ENCODE results near the gene STK31.
"Not testable (repeated sequence)": the region's sequence is repeated elsewhere in the genome, so short reads cannot be mapped to it uniquely, and the experiment has no call there.

Gene STK31

DNA sequence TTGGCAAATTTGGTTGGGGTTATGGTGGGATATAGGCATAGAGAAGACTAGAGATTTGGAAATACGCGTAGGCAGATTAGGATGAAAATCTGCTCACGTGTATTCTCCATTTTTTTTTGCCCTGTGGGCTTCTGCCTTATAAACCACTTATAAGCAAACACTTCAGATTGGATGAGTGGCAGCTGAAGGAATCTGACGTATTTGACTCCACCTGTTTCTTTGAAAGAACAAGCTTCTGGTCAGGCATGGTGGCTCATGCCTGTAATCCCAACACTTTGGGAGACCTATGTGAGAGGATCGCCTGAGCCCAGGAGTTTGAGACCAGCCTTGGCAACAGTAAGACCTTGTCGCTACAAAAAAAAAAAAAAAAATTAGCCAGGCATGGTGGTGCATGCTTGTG lies 5.1 kb downstream of the STK31 start:
- Histone ChIP-seq H3K9ac (ENCODE audit: low read depth, low read length) (no peak overlapping the region), H3K36me3 (ENCODE audit: insufficient read depth, low read length) (no peaks in the 10 kb centered on the region), H3K4me2 (ENCODE audit: low read length) (no peak overlapping the region), H3K4me3 (ENCODE audit: low read length) (no peak overlapping the region), H3K27me3 (ENCODE audit: control insufficient read depth, insufficient read depth, low read length) (no peaks in the 10 kb centered on the region), H3K4me1 (ENCODE audit: control insufficient read depth, insufficient read depth, low read length) (peaks cover 21% of the 10 kb centered on the region), H3K9me3 (replicated peaks; ENCODE audit: low read length) (no peaks in the 10 kb centered on the region)

DNA sequence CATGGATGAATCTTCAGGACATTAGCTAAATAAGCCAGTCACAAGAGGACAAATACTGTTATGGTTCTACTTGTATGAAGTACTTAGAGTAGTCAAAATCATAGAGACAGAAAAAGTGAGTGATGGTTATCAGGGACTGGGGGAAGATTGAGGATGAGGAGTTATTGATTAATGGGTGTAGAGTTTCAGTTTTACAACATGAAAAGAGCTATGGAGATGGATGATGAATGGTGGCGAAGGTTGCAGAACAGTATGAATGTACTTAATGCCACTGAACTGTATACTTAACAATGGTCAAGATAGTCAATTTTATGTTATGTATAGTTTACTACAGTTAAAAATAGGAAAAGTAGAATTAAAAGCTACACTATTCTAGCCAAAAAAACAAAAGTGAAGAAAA lies 7.8 kb downstream of the STK31 start:
- Histone ChIP-seq H3K9ac (ENCODE audit: low read depth, low read length) (no peak overlapping the region), H3K4me1 (ENCODE audit: control insufficient read depth, insufficient read depth, low read length) (peaks cover 18% of the 10 kb centered on the region), H3K27me3 (ENCODE audit: control insufficient read depth, insufficient read depth, low read length) (no peaks in the 10 kb centered on the region), H3K9me3 (replicated peaks; ENCODE audit: low read length) (no peaks in the 10 kb centered on the region), H3K36me3 (ENCODE audit: insufficient read depth, low read length) (no peaks in the 10 kb centered on the region), H3K4me2 (ENCODE audit: low read length) (no peak overlapping the region), H3K4me3 (ENCODE audit: low read length) (no peak overlapping the region)

DNA sequence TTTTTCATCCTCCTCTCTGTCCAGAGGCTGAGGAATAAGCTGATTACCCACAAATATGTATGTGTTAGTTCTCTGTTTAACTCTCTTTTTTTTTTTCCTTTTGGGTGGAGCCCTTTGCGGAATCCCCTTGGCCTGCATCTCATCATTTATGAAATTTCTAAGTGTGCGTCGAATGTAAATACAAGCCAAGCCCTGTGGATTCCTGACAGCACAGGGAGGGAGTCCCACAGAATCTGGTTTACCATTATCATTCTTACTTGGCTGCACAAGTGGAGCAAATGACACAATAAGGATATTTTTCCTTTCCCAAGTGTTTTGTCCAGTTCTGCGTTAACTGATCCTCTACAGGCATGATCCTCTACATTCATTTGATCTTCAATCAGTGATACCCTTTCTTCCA lies 11.4 kb downstream of the STK31 start:
- Histone ChIP-seq H3K9me3 (replicated peaks; ENCODE audit: low read length) (no peaks in the 10 kb centered on the region), H3K9ac (ENCODE audit: low read depth, low read length) (no peak overlapping the region), H3K4me2 (ENCODE audit: low read length) (no peak overlapping the region), H3K4me1 (ENCODE audit: control insufficient read depth, insufficient read depth, low read length) (no peaks in the 10 kb centered on the region), H3K4me3 (ENCODE audit: low read length) (no peak overlapping the region), H3K27me3 (ENCODE audit: control insufficient read depth, insufficient read depth, low read length) (no peaks in the 10 kb centered on the region), H3K36me3 (ENCODE audit: insufficient read depth, low read length) (no peaks in the 10 kb centered on the region)

DNA sequence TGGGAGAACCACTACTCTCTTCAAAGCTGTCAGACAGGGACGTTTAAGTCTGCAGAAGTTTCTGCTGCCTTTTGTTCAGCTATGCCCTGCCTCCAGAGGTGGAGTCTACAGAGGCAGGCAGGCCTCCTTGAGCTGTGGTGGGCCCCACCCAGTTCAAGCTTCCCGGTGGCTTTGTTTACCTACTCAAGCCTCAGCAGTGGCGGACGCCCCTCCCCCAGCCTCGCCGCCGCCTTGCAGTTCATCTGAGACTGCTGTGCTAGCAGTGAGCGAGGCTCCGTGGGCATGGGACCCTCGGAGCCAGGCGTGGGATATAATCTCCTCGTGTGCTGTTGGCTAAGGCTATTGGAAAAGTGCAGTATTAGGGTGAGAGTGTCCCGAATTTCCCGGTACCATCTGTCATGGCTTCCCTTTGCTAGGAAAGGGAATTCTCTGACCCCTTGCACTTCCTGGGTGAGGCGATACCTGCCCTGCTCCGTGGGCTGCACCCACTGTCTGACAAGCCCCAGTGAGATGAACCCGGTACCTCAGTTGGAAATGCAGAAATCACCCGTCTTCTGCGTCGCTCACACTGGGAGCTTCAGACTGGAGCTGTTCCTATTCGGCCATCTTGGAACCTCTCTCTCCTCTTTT lies 12.7 kb downstream of the STK31 start:
- H3K36me3 ChIP-seq (ENCODE audit: insufficient read depth, low read length); H3K4me3 ChIP-seq (ENCODE audit: low read length); H3K27me3 ChIP-seq (ENCODE audit: control insufficient read depth, insufficient read depth, low read length); H3K9me3 ChIP-seq (replicated peaks; ENCODE audit: low read length); H3K4me2 ChIP-seq (ENCODE audit: low read length); H3K9ac ChIP-seq (ENCODE audit: low read depth, low read length); H3K4me1 ChIP-seq (ENCODE audit: control insufficient read depth, insufficient read depth, low read length): not testable (repeated sequence)

DNA sequence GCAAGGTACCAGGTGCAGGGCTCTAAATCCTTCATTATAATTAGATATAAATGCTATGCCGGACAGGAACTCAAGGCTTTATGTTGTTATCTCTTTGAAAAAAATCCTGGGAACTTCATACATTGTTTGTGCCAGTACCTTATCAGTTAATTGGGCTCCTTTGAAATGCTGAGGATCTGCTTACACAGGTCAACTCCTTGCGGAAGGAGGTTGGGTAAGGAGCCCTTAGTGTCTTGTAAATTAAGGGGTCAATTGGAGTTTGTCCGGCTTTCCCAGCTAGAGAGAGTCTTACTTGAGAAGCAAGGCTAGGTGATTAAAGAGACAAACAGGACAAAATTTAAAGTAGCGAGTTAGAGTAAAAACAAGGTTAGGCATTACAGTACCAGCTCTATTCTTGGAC lies 14.1 kb downstream of the STK31 start:
- H3K9ac ChIP-seq (ENCODE audit: low read depth, low read length); H3K9me3 ChIP-seq (replicated peaks; ENCODE audit: low read length); H3K4me2 ChIP-seq (ENCODE audit: low read length); H3K36me3 ChIP-seq (ENCODE audit: insufficient read depth, low read length); H3K4me1 ChIP-seq (ENCODE audit: control insufficient read depth, insufficient read depth, low read length); H3K4me3 ChIP-seq (ENCODE audit: low read length); H3K27me3 ChIP-seq (ENCODE audit: control insufficient read depth, insufficient read depth, low read length): not testable (repeated sequence)

DNA sequence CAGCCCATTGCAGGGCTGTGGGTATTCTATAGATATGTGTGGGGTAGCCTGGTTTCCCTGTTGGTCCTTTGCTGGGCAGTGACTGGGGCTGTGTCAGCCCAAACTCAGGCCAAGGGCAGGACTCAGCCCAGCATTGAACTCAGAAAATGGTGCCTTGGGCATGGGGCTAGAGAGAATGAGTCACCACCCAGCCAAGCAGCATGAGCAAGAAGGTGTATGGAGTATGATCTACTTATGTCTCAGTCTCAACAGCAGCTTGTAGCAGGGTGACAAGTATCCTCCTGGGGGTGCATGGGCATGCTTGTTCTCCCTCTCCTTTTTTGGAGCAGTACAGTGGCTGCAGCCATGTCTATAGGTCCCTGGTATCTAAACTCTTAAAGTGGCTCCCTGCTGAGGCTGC lies 32.0 kb downstream of the STK31 start:
- no peaks in the 10 kb centered on the region for H3K27me3 ChIP-seq (ENCODE audit: control insufficient read depth, insufficient read depth, low read length)
- H3K4me3 ChIP-seq (ENCODE audit: low read length) = no peak overlapping the region
- no peak overlapping the region for H3K9ac ChIP-seq (ENCODE audit: low read depth, low read length)
- no peaks in the 10 kb centered on the region for H3K36me3 ChIP-seq (ENCODE audit: insufficient read depth, low read length)
- no peaks in the 10 kb centered on the region for H3K4me1 ChIP-seq (ENCODE audit: control insufficient read depth, insufficient read depth, low read length)
- no peak overlapping the region for H3K4me2 ChIP-seq (ENCODE audit: low read length)
- no peaks in the 10 kb centered on the region for H3K9me3 ChIP-seq (replicated peaks; ENCODE audit: low read length)

DNA sequence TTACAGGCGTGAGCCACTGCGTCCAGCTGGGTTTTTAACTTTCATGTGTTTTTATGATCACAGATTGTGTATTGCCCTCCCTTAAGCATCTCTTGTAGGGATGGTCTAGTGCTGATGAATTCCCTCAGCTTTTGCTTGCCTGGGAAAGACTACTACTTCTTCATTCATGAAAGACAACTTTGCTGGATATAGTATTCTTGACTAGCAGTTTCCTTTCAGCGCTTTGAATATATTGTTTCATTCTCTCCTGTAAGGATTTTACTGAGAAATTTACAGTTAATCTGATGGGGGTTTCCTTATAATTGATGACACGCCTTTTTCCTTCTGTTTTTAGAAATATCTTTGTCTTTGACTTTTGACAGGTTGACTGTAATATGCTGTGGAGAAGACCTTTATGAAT lies 33.2 kb downstream of the STK31 start:
- Histone ChIP-seq H3K4me3 (ENCODE audit: low read length) (no peak overlapping the region), H3K36me3 (ENCODE audit: insufficient read depth, low read length) (no peaks in the 10 kb centered on the region), H3K9ac (ENCODE audit: low read depth, low read length) (no peak overlapping the region), H3K4me2 (ENCODE audit: low read length) (no peak overlapping the region), H3K9me3 (replicated peaks; ENCODE audit: low read length) (no peaks in the 10 kb centered on the region), H3K4me1 (ENCODE audit: control insufficient read depth, insufficient read depth, low read length) (no peaks in the 10 kb centered on the region), H3K27me3 (ENCODE audit: control insufficient read depth, insufficient read depth, low read length) (no peaks in the 10 kb centered on the region)

DNA sequence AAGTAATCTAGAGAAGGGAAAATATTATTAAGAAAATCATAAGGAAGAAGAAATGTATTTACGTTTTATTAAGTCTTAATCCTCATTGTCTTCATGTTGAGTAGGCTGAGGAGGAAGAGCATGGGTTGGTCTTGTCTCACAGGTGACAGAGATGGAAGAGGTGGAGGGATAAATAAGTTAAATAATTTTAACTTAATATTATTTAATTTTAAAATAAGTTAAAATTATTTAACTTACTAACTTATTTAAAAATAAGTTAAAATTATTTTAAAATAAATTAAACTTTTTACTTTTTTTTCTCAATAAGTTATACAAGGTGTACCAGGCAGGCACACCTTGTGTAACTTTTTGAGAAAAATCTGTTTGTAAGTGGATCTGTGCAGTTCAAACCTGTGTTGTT lies 36.6 kb downstream of the STK31 start:
- no peak overlapping the region for H3K9ac ChIP-seq (ENCODE audit: low read depth, low read length)
- H3K4me3 ChIP-seq (ENCODE audit: low read length) = no peak overlapping the region
- no peaks in the 10 kb centered on the region for H3K4me1 ChIP-seq (ENCODE audit: control insufficient read depth, insufficient read depth, low read length)
- no peaks in the 10 kb centered on the region for H3K36me3 ChIP-seq (ENCODE audit: insufficient read depth, low read length)
- H3K9me3 ChIP-seq (replicated peaks; ENCODE audit: low read length) = no peaks in the 10 kb centered on the region
- no peak overlapping the region for H3K4me2 ChIP-seq (ENCODE audit: low read length)
- H3K27me3 ChIP-seq (ENCODE audit: control insufficient read depth, insufficient read depth, low read length) = no peaks in the 10 kb centered on the region

DNA sequence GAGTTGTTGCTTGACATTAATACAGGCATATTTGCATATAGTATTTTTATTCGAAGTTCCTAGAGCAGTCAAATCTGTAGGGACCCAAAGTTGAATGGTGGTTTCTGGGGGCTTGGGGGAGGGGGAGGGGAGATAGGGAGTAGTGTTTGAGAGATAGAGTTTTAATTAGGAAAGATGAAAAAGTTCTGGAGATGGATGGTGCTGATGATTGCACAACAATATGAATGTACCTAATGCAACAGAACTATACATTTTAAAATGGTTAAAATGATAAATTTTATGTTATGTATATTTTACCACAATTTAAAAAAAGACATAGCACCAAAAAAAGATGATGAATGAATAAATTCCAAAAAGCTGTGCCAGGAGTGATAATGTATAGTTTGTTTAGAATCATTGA lies 41.8 kb downstream of the STK31 start:
- no peak overlapping the region for H3K9ac ChIP-seq (ENCODE audit: low read depth, low read length)
- H3K4me1 ChIP-seq (ENCODE audit: control insufficient read depth, insufficient read depth, low read length) = no peaks in the 10 kb centered on the region
- H3K4me2 ChIP-seq (ENCODE audit: low read length) = no peak overlapping the region
- no peaks in the 10 kb centered on the region for H3K36me3 ChIP-seq (ENCODE audit: insufficient read depth, low read length)
- no peaks in the 10 kb centered on the region for H3K27me3 ChIP-seq (ENCODE audit: control insufficient read depth, insufficient read depth, low read length)
- H3K9me3 ChIP-seq (replicated peaks; ENCODE audit: low read length) = no peaks in the 10 kb centered on the region
- H3K4me3 ChIP-seq (ENCODE audit: low read length) = no peak overlapping the region

DNA sequence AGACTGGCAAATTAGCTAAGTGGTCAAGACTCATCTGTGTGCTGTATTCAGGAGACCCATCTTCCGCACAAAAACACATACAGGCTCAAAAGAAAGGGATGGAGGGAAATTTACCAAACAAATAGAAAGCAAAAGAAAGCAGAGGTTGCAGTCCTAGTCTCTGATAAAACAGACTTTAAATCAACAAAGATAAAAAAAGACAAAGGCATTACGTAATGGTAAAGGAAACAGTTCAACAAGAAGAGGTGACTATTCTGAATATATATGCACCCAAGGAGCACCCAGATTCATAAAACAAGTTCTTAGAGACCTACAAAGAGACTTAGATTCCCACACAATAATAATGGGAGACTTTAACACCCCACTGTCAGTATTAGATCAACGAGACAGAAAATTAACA lies 48.8 kb downstream of the STK31 start:
- not testable (repeated sequence) for H3K9me3 ChIP-seq (replicated peaks; ENCODE audit: low read length); H3K27me3 ChIP-seq (ENCODE audit: control insufficient read depth, insufficient read depth, low read length); H3K36me3 ChIP-seq (ENCODE audit: insufficient read depth, low read length); H3K9ac ChIP-seq (ENCODE audit: low read depth, low read length); H3K4me1 ChIP-seq (ENCODE audit: control insufficient read depth, insufficient read depth, low read length); H3K4me2 ChIP-seq (ENCODE audit: low read length); H3K4me3 ChIP-seq (ENCODE audit: low read length)

DNA sequence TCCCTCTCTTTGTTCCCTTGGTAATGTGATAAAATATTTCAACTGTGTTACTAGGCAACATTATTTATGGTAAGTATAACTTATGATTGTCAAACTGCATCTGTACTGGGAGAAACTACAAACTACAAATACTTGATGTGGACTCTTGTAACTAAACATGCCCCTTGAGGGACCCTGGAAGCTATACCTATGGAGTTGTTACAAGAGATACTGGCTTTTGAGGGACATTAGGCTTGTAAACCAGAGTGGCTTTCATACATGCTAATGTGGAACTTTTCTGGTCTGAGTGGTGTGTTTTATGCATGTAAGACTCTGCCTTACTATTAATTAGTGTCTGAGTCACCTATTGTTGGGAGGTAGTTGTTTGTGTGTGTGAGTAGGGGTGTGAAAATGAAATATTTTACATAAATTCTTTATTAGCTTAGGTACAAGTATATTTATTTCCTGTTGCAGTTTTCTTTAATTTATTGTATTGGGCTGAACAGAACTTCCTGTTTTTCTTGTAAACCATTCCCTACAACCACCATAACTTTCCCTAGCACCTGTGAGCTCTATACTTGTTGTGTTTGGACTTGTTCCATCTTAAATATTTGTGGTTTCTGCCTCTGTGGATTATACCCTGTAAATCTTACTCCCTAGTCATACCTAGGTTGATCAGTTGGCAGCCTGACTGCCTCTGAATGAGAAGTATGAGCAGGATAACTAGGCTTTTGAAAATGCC lies 49.8 kb downstream of the STK31 start:
- Histone ChIP-seq H3K4me3 (ENCODE audit: low read length) (no peak overlapping the region), H3K9me3 (replicated peaks; ENCODE audit: low read length) (no peaks in the 10 kb centered on the region), H3K27me3 (ENCODE audit: control insufficient read depth, insufficient read depth, low read length) (no peaks in the 10 kb centered on the region), H3K36me3 (ENCODE audit: insufficient read depth, low read length) (no peaks in the 10 kb centered on the region), H3K4me1 (ENCODE audit: control insufficient read depth, insufficient read depth, low read length) (peaks cover 9% of the 10 kb centered on the region), H3K4me2 (ENCODE audit: low read length) (no peak overlapping the region), H3K9ac (ENCODE audit: low read depth, low read length) (no peak overlapping the region)

DNA sequence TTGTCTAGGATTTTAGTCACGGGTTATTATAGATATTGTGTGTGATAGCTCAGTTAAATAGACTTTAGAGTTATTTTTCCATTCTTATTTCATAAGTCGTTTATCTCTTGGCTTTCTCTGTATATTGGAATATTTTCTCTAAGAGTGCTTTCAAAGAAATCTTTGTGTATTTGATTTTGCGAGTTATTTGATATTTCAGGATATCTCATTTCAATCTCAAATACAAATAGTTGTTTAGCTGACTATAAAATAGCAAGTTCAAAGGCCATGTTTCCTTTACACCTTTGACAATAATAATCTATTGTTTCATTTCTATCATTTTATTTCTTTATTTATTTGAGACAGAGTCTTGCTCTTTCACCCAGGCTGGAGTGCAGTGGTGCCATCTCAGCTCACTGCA lies 55.9 kb downstream of the STK31 start:
- Histone ChIP-seq H3K36me3 (ENCODE audit: insufficient read depth, low read length) (no peaks in the 10 kb centered on the region), H3K27me3 (ENCODE audit: control insufficient read depth, insufficient read depth, low read length) (no peaks in the 10 kb centered on the region), H3K4me1 (ENCODE audit: control insufficient read depth, insufficient read depth, low read length) (peaks cover under 1% of the 10 kb centered on the region), H3K9ac (ENCODE audit: low read depth, low read length) (no peak overlapping the region), H3K4me2 (ENCODE audit: low read length) (no peak overlapping the region), H3K4me3 (ENCODE audit: low read length) (no peak overlapping the region), H3K9me3 (replicated peaks; ENCODE audit: low read length) (no peaks in the 10 kb centered on the region)
